Dedifferentiated amniotic fluid mesenchymal stem cell (primary cell): ENCODE results near the gene LINGO4.
A peak's percentile ranks its signal among the peaks of the same experiment; 100 is the strongest.
"Not testable (repeated sequence)": the region's sequence is repeated elsewhere in the genome, so short reads cannot be mapped to it uniquely, and the experiment has no call there.

Experiments used
- DNase-seq: peaks from one replicate; pipeline ENCODE4 v3.0.0-alpha.2; 2016; ENCODE audit errors: extremely low spot score

The LINGO4 gene

GRCh38 chr1:151782741-151783140 is 22.5 kb downstream of the LINGO4 start:
- no peak for DNase-seq

DNA sequence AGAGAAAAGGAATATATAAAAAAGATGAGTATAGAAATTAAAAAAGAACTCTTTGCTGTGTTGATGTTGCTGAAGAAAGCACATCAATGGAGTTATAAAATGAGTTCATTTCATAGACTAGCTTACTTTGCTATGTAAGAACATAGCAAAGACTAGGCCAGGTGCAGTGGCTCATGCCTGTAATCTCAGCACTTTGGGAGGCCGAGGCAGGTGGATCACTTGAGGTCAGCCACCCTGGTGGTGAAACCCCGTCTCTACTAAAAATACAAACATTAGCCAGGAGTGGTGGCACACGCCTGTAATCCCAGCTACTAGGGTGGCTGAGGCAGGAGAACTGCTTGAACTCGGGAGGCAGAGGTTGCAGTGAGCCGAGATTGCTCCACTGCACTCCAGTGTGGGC is 23.2 kb downstream of the LINGO4 start:
- DNase-seq, result not testable (repeated sequence)

- DNase-seq, result not testable (repeated sequence)
These were observed 24.5 kb downstream of the LINGO4 start for GRCh38 chr1:151780736-151781135.

- no peak for DNase-seq
These were observed 25.4 kb downstream of the LINGO4 start for GRCh38 chr1:151779852-151780251.

DNA sequence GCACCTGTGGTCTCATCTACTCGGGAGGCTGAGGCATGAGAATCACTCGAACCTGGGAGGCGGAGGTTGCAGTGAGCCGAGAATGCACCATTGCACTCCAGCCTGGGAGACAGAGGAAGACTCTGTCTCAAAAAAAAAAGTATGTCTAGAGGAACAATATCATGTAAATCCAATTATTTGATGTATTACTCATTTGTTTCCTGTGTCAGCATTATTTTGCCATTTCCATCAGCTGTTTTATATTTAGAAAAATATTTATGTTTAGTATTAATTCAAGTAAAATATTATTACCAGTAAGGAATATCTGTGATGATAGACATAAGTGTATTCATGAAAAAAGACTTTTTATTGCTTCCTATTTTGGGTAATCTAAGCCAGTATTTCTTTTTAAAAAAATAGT is 27.9 kb downstream of the LINGO4 start:
- no peak for DNase-seq

GRCh38 chr1:151776665-151777062 is 28.6 kb downstream of the LINGO4 start:
- no peak for DNase-seq

DNA sequence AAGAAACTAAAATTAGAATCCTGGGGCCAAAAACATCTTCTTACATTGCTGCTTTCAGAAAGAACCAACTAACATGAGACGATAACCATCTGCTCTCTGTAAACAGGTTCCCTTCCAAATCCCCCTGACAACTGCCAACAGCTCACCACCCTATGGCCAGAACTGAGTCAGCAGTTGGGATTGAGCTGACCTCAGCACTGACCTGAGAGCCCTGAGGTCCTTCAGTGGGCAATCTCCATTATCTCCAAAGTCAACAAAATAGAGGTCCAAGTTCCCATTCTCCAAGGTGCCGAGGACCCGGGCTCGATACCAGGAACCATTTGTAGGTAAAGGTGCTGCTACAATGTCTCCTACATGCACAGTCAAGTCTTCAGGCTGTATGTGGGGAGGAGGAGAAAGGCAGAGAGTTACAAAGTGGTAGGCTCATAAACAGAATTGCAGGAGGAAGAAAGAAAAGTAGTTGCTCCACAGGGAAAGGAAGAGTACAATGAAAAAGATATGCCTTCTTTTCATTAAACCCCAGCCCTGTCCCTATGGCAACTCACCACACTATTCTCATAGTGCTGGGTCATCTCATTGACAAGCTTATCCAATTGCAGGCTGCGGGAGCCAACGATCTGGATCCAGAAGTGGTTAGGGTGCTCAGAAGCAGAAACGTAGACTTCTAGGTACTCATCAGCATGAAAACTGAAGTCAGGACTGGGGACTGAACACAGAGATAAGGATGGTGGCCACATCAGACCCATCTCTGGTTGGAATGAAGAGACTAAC is 29.1 kb downstream of the LINGO4 start:
- no peak for DNase-seq

GRCh38 chr1:151774256-151774922 is 30.8 kb downstream of the LINGO4 start:
- no peak for DNase-seq

DNA sequence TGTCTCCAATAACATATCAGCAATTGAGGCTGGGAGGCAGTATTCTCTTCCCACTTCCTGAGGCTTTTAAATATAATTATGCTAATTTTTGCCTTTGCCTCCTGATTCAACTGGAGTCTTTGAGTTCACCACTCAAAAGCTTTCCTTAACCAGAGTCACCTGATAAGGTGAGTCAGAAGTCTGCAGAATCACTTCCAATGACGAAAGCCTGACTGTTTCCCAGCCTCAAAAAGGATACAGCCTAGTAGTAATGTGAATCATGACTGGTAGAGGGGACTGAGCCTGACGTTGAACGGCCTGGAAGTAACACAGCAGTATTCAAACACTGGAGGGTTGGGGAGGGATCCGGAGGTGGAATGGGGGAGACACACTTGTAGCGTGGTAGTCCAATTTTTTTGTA is 31.5 kb downstream of the LINGO4 start:
- DNase-seq, result no peak

GRCh38 chr1:151769270-151769669 is 35.9 kb downstream of the LINGO4 start:
- not testable (repeated sequence) for DNase-seq

DNA sequence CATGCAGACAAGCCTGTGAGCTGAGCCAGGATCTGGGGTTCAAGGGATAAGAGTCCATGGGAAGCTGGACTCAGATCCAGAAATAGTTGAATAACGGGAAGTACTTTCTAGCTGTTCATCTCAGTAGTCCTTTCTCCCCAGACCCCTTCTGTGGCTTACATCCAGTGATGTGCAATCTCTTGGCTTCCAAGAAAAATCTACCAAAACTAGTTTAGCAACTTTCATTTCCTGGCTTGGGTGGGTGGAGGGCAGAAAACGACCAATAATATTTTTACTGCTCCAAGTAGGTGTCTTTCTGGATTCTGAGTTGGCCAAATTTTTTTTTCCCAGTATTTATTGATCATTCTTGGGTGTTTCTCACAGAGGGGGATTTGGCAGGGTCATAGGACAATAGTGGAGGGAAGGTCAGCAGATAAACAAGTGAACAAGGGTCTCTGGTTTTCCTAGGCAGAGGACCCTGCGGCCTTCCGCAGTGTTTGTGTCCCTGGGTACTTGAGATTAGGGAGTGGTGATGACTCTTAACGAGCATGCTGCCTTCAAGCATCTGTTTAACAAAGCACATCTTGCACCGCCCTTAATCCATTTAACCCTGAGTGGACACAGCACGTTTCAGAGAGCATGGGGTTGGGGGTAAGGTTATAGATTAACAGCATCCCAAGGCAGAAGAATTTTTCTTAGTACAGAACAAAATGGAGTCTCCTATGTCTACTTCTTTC is 36.7 kb downstream of the LINGO4 start:
- not testable (repeated sequence) for DNase-seq

GRCh38 chr1:151763990-151764389 is 41.2 kb downstream of the LINGO4 start:
- no peak for DNase-seq

GRCh38 chr1:151762941-151763921 is 42.0 kb downstream of the LINGO4 start, which contains the start of gene MRPL9:
MRPL9 (minus strand) TSS chr1:151763496; CDS start chr1:151763479, 17 bp downstream.
- peak; percentile 62 for DNase-seq

DNA sequence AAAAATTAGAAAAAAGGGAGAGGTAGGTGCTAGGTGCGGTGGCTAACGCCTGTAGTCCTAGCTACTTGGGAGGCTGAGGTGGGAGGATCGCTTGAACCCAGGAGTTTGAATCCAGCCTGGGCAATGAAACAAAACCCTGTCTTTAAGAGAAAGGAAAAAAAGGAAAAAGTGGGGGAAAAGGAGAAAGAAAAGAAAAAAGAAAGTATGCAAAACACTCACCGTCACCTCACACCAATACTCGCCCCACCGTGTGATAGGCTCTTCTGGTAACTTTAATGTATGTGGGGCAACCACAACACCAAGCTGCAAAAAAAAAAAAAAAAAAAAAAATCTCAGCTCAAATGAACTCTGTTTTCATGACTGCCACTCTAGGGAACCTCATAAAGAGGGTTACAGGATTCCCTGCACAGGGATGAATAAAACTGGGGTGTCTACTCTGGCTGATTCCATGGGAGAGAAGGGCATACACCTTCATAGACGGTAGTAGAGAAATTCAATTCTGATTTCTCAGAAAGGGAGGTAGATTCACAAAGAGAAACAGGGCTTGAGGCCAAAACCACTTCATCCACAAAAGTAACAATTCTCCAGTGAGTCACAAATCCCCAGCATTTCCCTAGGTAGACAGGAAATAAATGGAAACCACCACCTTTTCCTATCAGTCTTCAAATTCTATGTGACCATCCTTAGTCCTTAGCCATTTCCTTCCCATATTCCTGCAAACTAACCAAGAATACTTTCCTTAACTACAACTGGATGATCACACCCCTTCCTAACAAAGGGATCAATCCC is 44.4 kb downstream of the LINGO4 start:
- DNase-seq, result no peak

- no peak for DNase-seq
These were observed 46.0 kb downstream of the LINGO4 start for GRCh38 chr1:151759241-151759640.

- DNase-seq, result no peak
These were observed 48.9 kb downstream of the LINGO4 start for GRCh38 chr1:151756291-151756690.
